ENCODE measurements around the gene MARCHF10. TPM values are rescaled to one million over a fixed set of nuclear protein-coding genes. Genes with fewer than 3 reads are reported as not detected.
A peak's percentile ranks its signal among the peaks of the same experiment; 100 is the strongest.

Gene MARCHF10
- total RNA-seq, 1 experiment from 2014 or later: 0.39 TPM

GRCh38 chr17:62800585-62800984 lies 7.5 kb downstream of the MARCHF10 start:
- peak; percentile 56; the same call in 1 of the 2 replicates for ATAC-seq
- Histone ChIP-seq H3K36me3 (ENCODE audit: control insufficient read depth, insufficient read depth, low read length) (no peaks in the 10 kb centered on the region), H3K9me3 (ENCODE audit: control insufficient read depth, insufficient read depth, low read depth, low read length) (no peaks in the 10 kb centered on the region), H3K27ac (ENCODE audit: low read length) (no peak overlapping the region; the same call in 1 of the 2 replicates), H3K4me1 (ENCODE audit: control insufficient read depth, insufficient read depth, low read length) (no peaks in the 10 kb centered on the region), H3K27me3 (ENCODE audit: control insufficient read depth, insufficient read depth, low read length) (no peaks in the 10 kb centered on the region), H3K4me3 (ENCODE audit: low read depth in 2 of 2, low read length in 2 of 2) (no peak overlapping the region)
- in situ Hi-C loops (cut with HindIII; ENCODE audit: low pct_unique_long_range_greater_than_20kb, low sequenced_read_pairs): no loop called here
- BruUV-seq (replicated peaks): no TSS peak
- TF ChIP-seq SIN3A (IDR thresholded peaks at IDR 0.05; ENCODE audit: borderline replicate concordance, insufficient read depth, low read depth, low read length) (no peak), POLR2AphosphoS5 (IDR thresholded peaks at IDR 0.05; ENCODE audit: low read depth, low read length) (no peak), TCF7L2 (IDR thresholded peaks at IDR 0.05; ENCODE audit: low read depth, low read length) (no peak)
- TF ChIP-seq, protein P1, sequence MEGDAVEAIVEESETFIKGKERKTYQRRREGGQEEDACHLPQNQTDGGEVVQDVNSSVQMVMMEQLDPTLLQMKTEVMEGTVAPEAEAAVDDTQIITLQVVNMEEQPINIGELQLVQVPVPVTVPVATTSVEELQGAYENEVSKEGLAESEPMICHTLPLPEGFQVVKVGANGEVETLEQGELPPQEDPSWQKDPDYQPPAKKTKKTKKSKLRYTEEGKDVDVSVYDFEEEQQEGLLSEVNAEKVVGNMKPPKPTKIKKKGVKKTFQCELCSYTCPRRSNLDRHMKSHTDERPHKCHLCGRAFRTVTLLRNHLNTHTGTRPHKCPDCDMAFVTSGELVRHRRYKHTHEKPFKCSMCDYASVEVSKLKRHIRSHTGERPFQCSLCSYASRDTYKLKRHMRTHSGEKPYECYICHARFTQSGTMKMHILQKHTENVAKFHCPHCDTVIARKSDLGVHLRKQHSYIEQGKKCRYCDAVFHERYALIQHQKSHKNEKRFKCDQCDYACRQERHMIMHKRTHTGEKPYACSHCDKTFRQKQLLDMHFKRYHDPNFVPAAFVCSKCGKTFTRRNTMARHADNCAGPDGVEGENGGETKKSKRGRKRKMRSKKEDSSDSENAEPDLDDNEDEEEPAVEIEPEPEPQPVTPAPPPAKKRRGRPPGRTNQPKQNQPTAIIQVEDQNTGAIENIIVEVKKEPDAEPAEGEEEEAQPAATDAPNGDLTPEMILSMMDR (IDR thresholded peaks at IDR 0.05): no peak
- TF ChIP-seq, protein P2, sequence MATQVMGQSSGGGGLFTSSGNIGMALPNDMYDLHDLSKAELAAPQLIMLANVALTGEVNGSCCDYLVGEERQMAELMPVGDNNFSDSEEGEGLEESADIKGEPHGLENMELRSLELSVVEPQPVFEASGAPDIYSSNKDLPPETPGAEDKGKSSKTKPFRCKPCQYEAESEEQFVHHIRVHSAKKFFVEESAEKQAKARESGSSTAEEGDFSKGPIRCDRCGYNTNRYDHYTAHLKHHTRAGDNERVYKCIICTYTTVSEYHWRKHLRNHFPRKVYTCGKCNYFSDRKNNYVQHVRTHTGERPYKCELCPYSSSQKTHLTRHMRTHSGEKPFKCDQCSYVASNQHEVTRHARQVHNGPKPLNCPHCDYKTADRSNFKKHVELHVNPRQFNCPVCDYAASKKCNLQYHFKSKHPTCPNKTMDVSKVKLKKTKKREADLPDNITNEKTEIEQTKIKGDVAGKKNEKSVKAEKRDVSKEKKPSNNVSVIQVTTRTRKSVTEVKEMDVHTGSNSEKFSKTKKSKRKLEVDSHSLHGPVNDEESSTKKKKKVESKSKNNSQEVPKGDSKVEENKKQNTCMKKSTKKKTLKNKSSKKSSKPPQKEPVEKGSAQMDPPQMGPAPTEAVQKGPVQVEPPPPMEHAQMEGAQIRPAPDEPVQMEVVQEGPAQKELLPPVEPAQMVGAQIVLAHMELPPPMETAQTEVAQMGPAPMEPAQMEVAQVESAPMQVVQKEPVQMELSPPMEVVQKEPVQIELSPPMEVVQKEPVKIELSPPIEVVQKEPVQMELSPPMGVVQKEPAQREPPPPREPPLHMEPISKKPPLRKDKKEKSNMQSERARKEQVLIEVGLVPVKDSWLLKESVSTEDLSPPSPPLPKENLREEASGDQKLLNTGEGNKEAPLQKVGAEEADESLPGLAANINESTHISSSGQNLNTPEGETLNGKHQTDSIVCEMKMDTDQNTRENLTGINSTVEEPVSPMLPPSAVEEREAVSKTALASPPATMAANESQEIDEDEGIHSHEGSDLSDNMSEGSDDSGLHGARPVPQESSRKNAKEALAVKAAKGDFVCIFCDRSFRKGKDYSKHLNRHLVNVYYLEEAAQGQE (IDR thresholded peaks at IDR 0.05; ENCODE audit: insufficient read depth in 1 of 2, low read depth in 2 of 2, low read length in 1 of 2): no peak
- intact Hi-C loops (cut with micrococcal nuclease; ENCODE audit: unreplicated experiment): no loop called here
- ChIA-PET POLR2A (interaction anchor here (0.6 kb wide), 1 partner anchor 48 kb away, joined by 5 read pairs; no protein-coding TSS in a partner anchor), CTCF (no interaction called here)
- DNase-seq (ENCODE audit: low read depth, low spot score): no peak

DNA sequence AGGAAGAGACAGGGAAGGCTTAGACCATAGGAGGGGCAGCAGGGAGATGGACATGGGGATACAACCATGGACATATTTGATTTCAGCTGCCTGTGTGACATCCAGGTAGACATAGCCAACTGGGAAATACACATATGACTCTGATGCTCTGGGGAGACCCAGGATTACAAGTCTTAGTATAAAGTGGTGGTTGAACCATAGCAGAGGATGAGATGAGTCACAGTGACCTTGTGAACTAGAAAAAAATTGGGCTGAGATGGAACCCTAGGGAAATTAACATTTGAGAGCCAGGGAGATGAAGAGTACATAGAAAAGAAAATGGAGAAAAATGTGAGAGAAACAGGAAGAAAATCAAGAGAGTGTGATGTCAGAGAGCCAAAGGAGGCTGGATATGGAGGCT lies 10.2 kb downstream of the MARCHF10 start:
- POLR2A ChIA-PET: no interaction called here

More for the DNA sequence above, 10.2 kb downstream of the MARCHF10 start:
- no TSS peak for BruUV-seq (replicated peaks)
- TF ChIP-seq, protein P2 (IDR thresholded peaks at IDR 0.05; ENCODE audit: insufficient read depth in 1 of 2, low read depth in 2 of 2, low read length in 1 of 2): no peak
- TF ChIP-seq, protein P1 (IDR thresholded peaks at IDR 0.05): no peak
- no peak for TF ChIP-seq SIN3A (IDR thresholded peaks at IDR 0.05; ENCODE audit: borderline replicate concordance, insufficient read depth, low read depth, low read length)
- TF ChIP-seq POLR2AphosphoS5 (IDR thresholded peaks at IDR 0.05; ENCODE audit: low read depth, low read length): no peak
- no peak for TF ChIP-seq TCF7L2 (IDR thresholded peaks at IDR 0.05; ENCODE audit: low read depth, low read length)
- H3K9me3 ChIP-seq (ENCODE audit: control insufficient read depth, insufficient read depth, low read depth, low read length): no peaks in the 10 kb centered on the region
- DNase-seq (ENCODE audit: low read depth, low spot score): no peak
- H3K27ac ChIP-seq (ENCODE audit: low read length): no peak overlapping the region
- no peak for ATAC-seq
- H3K4me3 ChIP-seq (ENCODE audit: low read depth in 2 of 2, low read length in 2 of 2): no peak overlapping the region
- intact Hi-C loops (cut with micrococcal nuclease; ENCODE audit: unreplicated experiment) (no loop called here), in situ Hi-C loops (cut with HindIII; ENCODE audit: low pct_unique_long_range_greater_than_20kb, low sequenced_read_pairs) (no loop called here)
- no peaks in the 10 kb centered on the region for H3K27me3 ChIP-seq (ENCODE audit: control insufficient read depth, insufficient read depth, low read length)
- no peaks in the 10 kb centered on the region for H3K4me1 ChIP-seq (ENCODE audit: control insufficient read depth, insufficient read depth, low read length)
- CTCF ChIA-PET: no interaction called here
- H3K36me3 ChIP-seq (ENCODE audit: control insufficient read depth, insufficient read depth, low read length): no peaks in the 10 kb centered on the region

Data from Panc1 (cell line).